ENCODE data around the gene DNAJB5.

GRCh38 chr9:34986540-34987047 lies 3.0 kb upstream of the DNAJB5 start:
- TF ChIP-seq CTCF (IDR thresholded peaks at IDR 0.05) (no peak), POLR2A (IDR thresholded peaks at IDR 0.05) (no peak)

Measured in heart left ventricle (tissue), 13 donors.